ENCODE measurements around the gene WDR33. TPM values are rescaled to one million over a fixed set of nuclear protein-coding genes. Genes with fewer than 3 reads are reported as not detected.

Gene WDR33
- total and polyA plus RNA-seq, 12 donors = 13.8 to 59.8 (median 42.1) TPM

DNA sequence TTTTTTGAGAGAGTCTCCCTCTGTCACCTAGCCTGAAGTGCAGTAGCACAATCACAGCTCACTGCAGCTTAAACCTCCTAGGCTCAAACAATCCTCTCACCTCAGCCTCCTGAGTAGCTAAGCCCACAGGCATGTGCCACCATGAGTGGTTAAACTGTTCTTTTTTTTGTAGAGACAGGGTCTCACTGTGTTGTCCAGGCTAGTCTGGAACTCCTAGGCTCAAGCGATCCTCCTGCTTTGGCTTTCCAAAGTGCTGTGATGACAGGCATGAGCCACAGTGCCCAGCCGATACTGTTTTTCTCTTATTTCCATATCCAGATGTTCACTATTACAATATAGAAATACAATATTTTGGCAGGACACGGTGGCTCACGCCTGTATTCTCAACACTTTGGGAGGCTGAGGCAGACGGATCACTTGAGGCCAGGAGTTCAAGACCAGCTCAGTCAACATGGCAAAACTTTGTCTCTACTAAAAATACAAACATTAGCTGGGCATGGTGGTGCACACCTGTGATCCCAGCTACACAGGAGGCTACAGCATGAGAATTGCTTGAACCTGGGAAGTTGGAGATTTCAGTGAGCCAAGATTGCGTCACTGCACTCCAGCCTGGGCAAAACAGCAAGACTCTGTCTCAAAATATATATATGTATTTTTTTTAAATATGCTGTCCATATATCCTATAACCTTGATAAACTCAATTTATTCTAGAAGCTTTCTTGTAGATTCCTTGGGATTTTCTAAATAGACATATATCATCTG, 24.7 kb downstream of the WDR33 start:
- H3K4me1 ChIP-seq (replicated peaks in 1 of 2) = peaks cover 2 to 31% of the 10 kb centered on the region in 2 donors
- intact Hi-C loops (cut with DNase I) = no loop called here
- TF ChIP-seq POLR2A (IDR thresholded peaks at IDR 0.05) = no peak
- H3K9me3 ChIP-seq (replicated peaks in 1 of 3) = no peaks in the 10 kb centered on the region
- DNase-seq = no peak
- no peaks in the 10 kb centered on the region for H3K27me3 ChIP-seq
- WGBS, 4 donors = 96 to 99% (median 97%) methylated on average over 6 of the region's 6 CpGs
- no peak overlapping the region for H3K27ac ChIP-seq
- H3K36me3 ChIP-seq (replicated peaks in 1 of 2) = no peaks in the 10 kb centered on the region
- H3K4me3 ChIP-seq = no peak overlapping the region

DNA sequence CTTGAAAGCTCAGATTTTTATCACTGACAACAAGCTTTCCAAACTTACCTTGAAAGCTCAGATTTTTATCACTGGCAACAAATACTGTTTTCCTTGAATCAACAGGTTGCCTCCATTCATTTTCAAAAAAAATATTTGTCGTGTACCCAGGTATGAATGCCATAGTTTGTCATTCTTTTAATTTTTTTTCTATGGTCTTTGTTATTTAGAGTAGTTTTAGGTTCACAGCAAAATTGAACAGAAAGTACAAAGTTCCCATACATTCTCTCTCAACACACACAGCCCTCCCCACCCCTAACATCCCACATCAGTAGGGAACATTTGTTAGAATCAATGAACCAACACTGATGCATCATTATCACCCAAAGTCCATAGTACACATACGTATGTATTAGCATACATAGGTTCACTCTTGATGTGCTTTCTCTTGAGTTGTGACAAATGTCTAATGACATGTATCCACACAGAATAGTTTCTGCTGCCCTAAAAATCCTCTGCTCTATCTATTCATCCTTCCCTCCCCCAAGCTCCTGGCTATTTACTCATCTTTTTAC, 25.9 kb downstream of the WDR33 start:
- 51 to 70% (median 58%) methylated on average over 2 of the region's 2 CpGs for WGBS, 4 donors
- H3K27me3 ChIP-seq = no peaks in the 10 kb centered on the region
- H3K4me3 ChIP-seq = no peak overlapping the region
- H3K9me3 ChIP-seq (replicated peaks in 1 of 3) = no peaks in the 10 kb centered on the region
- intact Hi-C loops (cut with DNase I) = no loop called here
- peaks cover 0 to 24% of the 10 kb centered on the region in 2 donors for H3K4me1 ChIP-seq (replicated peaks in 1 of 2)
- DNase-seq = no peak
- no peaks in the 10 kb centered on the region for H3K36me3 ChIP-seq (replicated peaks in 1 of 2)
- H3K27ac ChIP-seq = no peak overlapping the region
- TF ChIP-seq POLR2A (IDR thresholded peaks at IDR 0.05) = no peak
- TF ChIP-seq, protein P1, sequence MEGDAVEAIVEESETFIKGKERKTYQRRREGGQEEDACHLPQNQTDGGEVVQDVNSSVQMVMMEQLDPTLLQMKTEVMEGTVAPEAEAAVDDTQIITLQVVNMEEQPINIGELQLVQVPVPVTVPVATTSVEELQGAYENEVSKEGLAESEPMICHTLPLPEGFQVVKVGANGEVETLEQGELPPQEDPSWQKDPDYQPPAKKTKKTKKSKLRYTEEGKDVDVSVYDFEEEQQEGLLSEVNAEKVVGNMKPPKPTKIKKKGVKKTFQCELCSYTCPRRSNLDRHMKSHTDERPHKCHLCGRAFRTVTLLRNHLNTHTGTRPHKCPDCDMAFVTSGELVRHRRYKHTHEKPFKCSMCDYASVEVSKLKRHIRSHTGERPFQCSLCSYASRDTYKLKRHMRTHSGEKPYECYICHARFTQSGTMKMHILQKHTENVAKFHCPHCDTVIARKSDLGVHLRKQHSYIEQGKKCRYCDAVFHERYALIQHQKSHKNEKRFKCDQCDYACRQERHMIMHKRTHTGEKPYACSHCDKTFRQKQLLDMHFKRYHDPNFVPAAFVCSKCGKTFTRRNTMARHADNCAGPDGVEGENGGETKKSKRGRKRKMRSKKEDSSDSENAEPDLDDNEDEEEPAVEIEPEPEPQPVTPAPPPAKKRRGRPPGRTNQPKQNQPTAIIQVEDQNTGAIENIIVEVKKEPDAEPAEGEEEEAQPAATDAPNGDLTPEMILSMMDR (IDR thresholded peaks at IDR 0.05) = no peak

DNA sequence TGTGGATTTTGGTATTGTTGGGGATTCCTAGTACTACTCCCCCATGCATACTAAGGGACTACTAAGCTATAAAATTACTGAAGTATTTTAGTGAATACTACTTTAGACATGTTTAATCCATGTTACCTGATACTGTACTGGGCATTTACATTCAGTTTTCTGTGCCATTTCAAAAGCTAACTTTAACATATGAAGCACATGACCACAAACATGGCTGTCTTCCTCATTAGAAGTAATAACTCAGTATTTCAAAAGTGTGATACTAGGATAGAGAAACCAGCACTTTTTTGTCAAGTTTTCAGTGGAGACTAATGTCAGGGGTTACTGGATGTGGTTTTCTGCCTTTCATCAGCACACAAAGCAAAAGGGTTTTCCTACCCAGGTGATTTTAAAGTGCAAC, 27.9 kb downstream of the WDR33 start:
- Histone ChIP-seq H3K27ac (no peak overlapping the region), H3K36me3 (replicated peaks in 1 of 2) (no peaks in the 10 kb centered on the region), H3K4me3 (no peak overlapping the region), H3K27me3 (no peaks in the 10 kb centered on the region), H3K4me1 (replicated peaks in 1 of 2) (peaks cover 0 to 24% of the 10 kb centered on the region in 2 donors), H3K9me3 (replicated peaks in 1 of 3) (no peaks in the 10 kb centered on the region)
- intact Hi-C loops (cut with DNase I) = no loop called here
- no peak for DNase-seq
- TF ChIP-seq, protein P1 (IDR thresholded peaks at IDR 0.05) = no peak
- no peak for TF ChIP-seq POLR2A (IDR thresholded peaks at IDR 0.05)

DNA sequence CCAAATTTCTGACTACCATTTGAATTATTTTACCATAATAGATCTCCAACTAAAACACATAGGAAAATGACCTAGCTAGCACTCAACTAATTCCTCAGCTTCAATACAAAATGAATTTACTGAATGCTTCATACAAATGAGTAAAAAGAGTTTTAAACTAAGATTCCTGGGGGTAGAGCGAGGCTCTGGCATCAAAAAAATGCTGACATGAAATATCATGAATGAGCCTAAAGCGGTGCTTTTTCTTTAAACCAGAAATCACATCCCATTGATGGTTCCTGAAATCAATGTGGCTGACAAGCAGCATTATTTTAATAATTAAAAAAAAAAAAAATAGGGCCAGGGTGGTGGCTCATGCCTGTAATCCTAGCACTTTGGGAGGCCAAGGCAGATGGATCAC, 32.1 kb downstream of the WDR33 start:
- 75 to 100% (median 97%) methylated on average over 2 of the region's 2 CpGs for WGBS, 4 donors
- Histone ChIP-seq H3K9me3 (replicated peaks in 1 of 3) (no peaks in the 10 kb centered on the region), H3K36me3 (replicated peaks in 1 of 2) (no peaks in the 10 kb centered on the region), H3K4me3 (no peak overlapping the region), H3K4me1 (replicated peaks in 1 of 2) (peaks cover 0 to 13% of the 10 kb centered on the region in 2 donors), H3K27me3 (no peaks in the 10 kb centered on the region), H3K27ac (no peak overlapping the region)
- DNase-seq = no peak
- no peak for TF ChIP-seq POLR2A (IDR thresholded peaks at IDR 0.05)
- TF ChIP-seq, protein P1 (IDR thresholded peaks at IDR 0.05) = no peak
- intact Hi-C loops (cut with DNase I) = no loop called here

DNA sequence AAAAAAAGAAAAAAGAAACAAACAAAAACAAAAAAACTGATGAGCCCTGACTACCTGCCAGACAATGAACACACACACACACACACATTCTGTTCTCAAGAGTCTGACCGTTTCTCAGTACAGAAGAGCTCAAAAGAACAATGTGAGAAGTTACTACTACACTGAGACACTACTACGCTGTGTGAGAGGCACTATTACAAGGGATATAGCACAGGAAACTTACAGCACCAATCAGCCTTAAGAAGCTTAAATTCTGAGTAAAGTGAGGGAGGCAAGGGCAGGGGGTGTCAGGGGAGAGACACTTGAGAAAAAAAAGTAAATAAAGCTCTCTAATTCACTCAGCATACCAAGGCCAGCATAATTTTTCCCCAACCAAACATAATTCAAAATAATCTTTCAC, 32.5 kb downstream of the WDR33 start:
- Histone ChIP-seq H3K27ac (no peak overlapping the region), H3K4me1 (replicated peaks in 1 of 2) (peaks cover 0 to 15% of the 10 kb centered on the region in 2 donors), H3K4me3 (no peak overlapping the region), H3K9me3 (replicated peaks in 1 of 3) (no peaks in the 10 kb centered on the region), H3K27me3 (no peaks in the 10 kb centered on the region), H3K36me3 (replicated peaks in 1 of 2) (no peaks in the 10 kb centered on the region)
- intact Hi-C loops (cut with DNase I) = no loop called here
- no peak for DNase-seq
- TF ChIP-seq, protein P1 (IDR thresholded peaks at IDR 0.05) = no peak
- TF ChIP-seq POLR2A (IDR thresholded peaks at IDR 0.05) = no peak
- 77 to 92% (median 88%) methylated on average over 2 of the region's 2 CpGs for WGBS, 4 donors
